H1 (cell line): ENCODE measurements around the gene CDH22. TPM values are rescaled to one million over a fixed set of nuclear protein-coding genes. Genes with fewer than 3 reads are reported as not detected.

ENCODE experiments used
- CHD1 ChIP-seq: IDR thresholded peaks from 2 replicates; pipeline ENCODE4 v1.6.1; 2012; ENCODE audit warnings: low read depth, low read length, improper control_type of control experiment
- EGR1 ChIP-seq: IDR thresholded peaks from 2 replicates; pipeline ENCODE4 v1.6.1; 2011; ENCODE audit warnings: low read depth, low read length, borderline replicate concordance
- FOSL1 ChIP-seq: IDR thresholded peaks from 2 replicates; pipeline ENCODE4 v1.6.1; 2011; ENCODE audit warnings: mild to moderate bottlenecking, low read depth, low read length, moderate library complexity; ENCODE audit not compliant: insufficient read depth
- POU5F1 ChIP-seq: IDR thresholded peaks from 2 replicates; pipeline ENCODE4 v1.6.1; 2011; ENCODE audit warnings: low read depth, mild to moderate bottlenecking, low read length, moderate library complexity
- RNF2 ChIP-seq: fragments of 200-900, 300-1000 bp; sonication (generic); IDR thresholded peaks from 2 replicates; pipeline ENCODE4 v1.7.1; 2016; ENCODE audit warnings: borderline replicate concordance, low read depth, mild to moderate bottlenecking, antibody characterized with exemption, low read length; ENCODE audit not compliant: poor library complexity, severe bottlenecking; ENCODE audit errors: missing control alignments
- RXRA ChIP-seq: IDR thresholded peaks from 2 replicates; pipeline ENCODE4 v1.6.1; 2011; ENCODE audit warnings: low read depth, mild to moderate bottlenecking, low read length, moderate library complexity; ENCODE audit not compliant: insufficient read depth
- SP2 ChIP-seq: IDR thresholded peaks from 2 replicates; pipeline ENCODE4 v1.6.1; 2012; ENCODE audit warnings: mild to moderate bottlenecking, low read length, inconsistent platforms
- SUZ12 ChIP-seq: fragments of 200-600 bp; sonication (generic); IDR thresholded peaks from 2 replicates; pipeline ENCODE4 v1.6.1; 2012; ENCODE audit warnings: mild to moderate bottlenecking, inconsistent platforms, low read length, moderate library complexity, mixed read lengths
- polyA plus RNA-seq, 7 experiments: library from polyadenylated mRNA; depleted of rRNA in 3 of 7; stranded (reverse) in 5 of 7; unstranded in 2 of 7; fragments of >200 nt in 5 of 7; fragments of 200-250 nt in 2 of 7; gene quantifications; 1 replicate in 5 of 7; 2 replicates in 1 of 7; 4 replicates in 1 of 7; pipeline versions ENCODE4 v1.2.1 to v1.2.3, GENCODE V29; 2011 to 2013; ENCODE audit warnings: missing spikeins in 2 of 7, mixed read lengths in 2 of 7
- total RNA-seq: library from RNA; stranded (reverse); fragmentation: NEBNext Ultra II Directional; extraction: Animal tissue kit (Norgen Biotek cat#: 25700); gene quantifications from 2 replicates; pipeline ENCODE4 v1.2.1, GENCODE V29; 2021

CDH22 gene
- total and polyA plus RNA-seq, 2 of the 8 experiments (the other 6 are each of a cell fraction or from before 2014, with no cell fraction given): 0.35 to 0.39 TPM

DNA sequence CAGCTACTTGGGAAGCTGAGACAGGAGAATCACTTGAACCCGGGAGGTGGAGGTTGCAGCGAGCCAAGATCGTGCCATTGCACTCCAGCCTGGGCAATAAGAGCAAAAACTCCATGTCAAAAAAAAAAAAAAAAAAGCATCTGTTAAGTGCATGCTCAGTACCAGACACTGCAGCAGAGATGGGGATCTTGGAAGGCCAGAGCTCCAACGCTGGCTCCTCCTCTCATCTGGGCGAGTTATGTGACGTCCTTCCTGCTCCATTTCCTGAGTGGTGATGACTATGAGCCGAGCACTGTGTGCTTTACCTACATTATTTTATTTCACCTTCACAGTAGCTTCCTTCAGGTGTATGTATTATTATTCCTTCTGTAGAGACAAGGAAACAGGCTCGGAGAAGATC, 38.5 kb upstream of the CDH22 start (continued):
- TF ChIP-seq SP2 (no peak), SUZ12 (no peak), EGR1 (no peak), POU5F1 (no peak), CHD1 (no peak), FOSL1 (no peak), RNF2 (no peak), RXRA (no peak)
